HG03025 (cell line): ENCODE measurements around the gene PTEN.
"Not testable (repeated sequence)": the region's sequence is repeated elsewhere in the genome, so short reads cannot be mapped to it uniquely, and the experiment has no call there.

ENCODE experiments used
- ATAC-seq: cut with Tn5 transposase; IDR thresholded peaks from one replicate; pipeline ENCODE4 v1.9.1; 2021; ENCODE audit warnings: mild to moderate bottlenecking, moderate library complexity; ENCODE audit not compliant: unreplicated experiment, low FRiP score

Gene PTEN

DNA sequence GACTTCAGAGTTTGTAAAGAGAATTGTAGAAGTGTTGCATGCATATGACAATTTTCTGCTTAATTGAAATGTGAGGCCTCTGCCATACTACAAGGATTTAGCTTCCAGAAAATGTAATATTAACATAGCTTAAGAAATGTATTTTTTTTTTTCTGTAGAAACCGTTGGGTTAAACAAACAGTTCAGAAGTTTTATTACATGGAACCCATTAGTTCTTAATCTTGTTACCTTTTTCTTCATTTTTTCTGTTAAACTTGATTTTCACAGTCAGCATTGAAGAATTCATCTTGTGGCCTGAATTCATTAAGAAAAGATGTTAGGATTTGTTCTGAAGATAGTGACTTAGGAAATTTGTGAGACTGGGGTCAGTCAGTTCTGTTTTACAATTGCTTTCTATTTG, 4.9 kb downstream of the PTEN start:
- no peak for ATAC-seq

DNA sequence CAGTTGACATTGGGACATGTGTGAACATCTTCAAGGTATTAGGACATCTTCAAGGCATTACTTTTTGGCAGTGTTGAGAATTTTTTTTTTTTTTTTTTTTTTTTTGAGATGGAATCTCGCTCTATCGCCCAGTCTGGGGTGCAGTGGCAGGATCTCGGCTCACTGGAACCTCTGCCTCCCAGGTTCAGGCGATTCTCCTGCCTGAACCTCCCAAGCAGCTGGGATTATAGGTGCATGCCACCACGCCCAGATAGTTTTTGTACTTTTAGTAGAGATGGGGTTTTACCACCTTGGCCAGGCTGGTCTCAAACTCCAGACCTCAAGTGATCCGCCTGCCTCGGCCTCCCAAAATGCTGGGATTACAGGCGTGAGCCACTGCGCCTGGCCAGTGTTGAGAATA, 5.7 kb downstream of the PTEN start:
- not testable (repeated sequence) for ATAC-seq

DNA sequence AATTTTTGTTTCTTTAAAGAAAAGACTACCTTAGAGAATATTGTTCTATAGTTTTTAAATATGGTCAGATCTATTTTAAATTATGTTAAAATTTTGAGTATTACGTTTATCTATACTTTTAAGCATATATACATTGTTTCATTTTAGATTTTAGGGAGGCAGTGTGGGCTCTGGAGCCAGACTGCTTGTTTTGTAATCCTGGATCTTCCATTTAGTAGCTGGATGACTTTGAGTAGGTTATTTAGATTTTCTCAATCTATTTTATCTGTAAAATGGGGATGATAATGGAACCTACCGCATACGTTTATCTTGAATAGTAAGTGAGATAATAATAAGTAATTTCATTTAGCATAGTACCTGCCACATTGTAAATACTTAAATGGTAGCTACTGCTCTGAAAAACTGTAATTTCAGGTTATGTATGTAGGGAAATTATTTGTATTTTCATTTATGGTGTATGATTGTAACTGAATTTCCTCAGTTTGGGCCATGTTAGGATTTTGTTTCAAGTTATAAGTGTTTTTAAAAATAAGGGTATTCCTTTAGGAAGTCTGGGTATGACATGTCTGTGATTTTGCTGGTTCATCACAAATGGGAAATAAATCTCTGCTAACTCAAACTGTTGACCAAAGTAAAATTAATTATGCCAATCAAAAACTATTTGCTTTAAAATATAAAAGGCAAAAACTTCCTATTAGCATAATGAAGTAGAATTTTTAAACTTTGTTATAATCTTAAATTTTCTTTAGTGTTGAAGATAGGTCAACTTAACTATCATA, 6.5 kb downstream of the PTEN start:
- no peak for ATAC-seq

- no peak for ATAC-seq
Observed at GRCh38 chr10:87872828-87873227, 9.4 kb downstream of the PTEN start.

DNA sequence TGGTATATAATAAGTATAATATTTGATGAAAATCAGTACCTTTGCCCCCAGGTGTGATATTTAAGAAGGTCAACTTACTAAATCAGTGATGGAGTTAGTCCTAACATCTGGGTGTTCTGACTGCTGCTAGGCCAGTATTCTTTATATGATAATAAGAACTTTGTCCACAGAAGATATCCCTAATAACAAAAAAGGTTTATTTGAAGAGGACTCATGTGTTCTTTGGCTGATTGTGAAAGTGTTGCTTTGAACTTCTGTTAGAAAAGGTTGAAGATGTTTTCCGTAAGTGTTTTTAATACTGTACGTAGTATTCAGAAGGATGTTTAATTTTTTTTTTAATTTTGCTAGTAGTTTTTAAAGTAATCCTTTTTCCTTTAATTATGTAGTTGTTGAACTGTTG, 10.2 kb downstream of the PTEN start:
- ATAC-seq: no peak

DNA sequence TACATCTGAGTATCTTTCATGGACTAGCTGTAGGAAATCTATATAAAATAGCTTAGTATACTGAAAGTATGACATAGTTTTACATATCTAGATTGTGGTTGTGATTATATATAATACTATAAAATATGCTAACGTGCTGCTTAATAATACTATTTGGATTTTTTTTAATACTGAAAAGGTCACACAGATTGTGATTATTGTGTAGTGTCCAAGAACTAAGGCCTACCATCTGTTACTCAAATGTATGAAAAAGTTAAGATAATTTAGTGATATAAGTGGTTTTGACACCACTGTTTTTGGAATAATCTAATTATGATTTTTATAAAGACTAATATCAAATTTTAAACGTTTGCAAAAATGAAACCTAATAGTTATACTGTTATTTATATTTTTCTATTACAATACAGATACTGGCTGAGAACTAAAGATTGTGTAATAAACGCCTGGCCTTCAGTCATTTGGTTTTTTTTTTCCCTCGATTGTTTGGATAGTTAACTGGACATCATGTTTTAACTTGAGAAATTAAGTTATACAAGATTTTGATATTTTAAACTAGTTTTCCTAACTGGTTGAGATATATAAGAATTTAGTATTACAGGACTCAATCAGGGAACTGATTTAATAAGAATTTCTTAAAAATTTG, 12.6 kb downstream of the PTEN start:
- ATAC-seq: no peak

DNA sequence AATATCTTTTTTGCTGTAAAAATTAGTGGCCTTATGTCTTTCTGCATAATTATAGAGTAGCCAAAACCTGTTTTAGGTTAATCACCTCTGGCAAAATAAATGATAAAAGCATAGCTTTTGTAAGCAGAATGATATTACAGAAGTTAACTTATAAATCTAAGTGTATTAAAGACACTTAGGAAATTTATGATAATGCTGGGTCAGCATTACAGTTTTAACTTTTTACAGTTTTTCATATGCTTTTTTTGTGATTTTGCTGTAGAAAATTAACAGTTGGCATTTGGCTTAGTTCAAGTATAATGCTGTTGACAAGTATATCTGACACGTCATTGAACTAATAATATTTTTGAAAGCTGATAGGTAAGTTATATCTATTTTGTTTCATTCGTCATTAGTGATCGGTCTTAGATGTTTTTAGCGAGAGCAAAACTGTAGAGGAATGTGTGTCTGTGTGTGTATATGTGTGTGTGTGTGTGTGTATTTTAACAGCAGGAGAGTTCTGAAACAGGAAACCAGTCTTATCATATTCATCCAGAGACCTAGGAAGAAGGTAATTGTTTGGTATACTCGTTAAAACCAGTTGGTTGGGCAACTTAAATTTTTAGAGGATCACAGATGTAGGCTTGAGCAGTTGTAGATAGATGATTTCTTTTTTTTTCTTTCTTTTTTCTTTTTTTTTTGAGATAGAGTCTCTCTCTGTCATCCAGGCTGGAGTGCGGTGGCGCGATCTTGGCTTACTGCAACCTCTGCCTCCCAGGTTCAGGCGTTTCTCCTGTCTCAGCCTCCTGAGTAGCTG, 15.4 kb downstream of the PTEN start:
- ATAC-seq: no peak

- no peak for ATAC-seq
Observed at GRCh38 chr10:87880336-87880735, 16.9 kb downstream of the PTEN start.

GRCh38 chr10:87881373-87882059, 18.1 kb downstream of the PTEN start:
- not testable (repeated sequence) for ATAC-seq

GRCh38 chr10:87882555-87883294, 19.3 kb downstream of the PTEN start:
- ATAC-seq: no peak

DNA sequence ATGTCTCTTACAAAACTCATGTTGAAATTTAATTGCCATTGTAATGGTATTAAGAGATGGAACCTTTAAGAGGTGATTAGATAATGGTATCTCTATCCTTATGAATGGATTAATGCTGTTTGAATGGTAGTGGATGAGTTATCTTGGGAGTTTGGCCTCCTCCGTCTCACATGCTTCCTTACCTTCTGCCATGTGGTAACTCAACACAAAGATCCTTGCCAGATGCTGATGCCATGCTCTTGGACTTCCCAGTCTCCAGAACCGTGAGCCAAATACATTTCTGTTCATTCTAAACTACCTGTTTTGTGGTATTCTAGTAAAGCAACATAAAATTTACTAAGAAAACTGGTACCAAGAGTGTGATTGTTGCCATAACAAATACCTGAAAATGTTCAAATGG, 23.2 kb downstream of the PTEN start:
- ATAC-seq: no peak

DNA sequence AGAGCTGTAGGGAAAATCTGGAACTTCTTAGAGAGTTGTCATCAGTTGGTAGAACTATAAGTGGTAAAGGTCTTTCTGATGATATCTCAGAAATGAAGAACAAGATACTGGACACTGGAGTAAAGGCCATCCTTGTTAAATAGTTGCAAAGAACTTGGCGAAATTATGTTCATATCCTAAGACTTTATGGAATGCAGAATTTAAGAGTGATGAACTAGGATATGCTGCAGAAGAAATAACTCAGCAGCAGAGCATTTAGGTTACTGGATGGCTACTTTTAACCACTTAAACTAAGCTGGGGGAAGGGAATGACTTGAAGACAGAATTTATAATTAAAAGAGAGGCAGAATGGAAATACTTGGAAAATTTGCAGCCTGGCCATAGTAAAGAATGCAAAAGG, 23.7 kb downstream of the PTEN start:
- no peak for ATAC-seq

DNA sequence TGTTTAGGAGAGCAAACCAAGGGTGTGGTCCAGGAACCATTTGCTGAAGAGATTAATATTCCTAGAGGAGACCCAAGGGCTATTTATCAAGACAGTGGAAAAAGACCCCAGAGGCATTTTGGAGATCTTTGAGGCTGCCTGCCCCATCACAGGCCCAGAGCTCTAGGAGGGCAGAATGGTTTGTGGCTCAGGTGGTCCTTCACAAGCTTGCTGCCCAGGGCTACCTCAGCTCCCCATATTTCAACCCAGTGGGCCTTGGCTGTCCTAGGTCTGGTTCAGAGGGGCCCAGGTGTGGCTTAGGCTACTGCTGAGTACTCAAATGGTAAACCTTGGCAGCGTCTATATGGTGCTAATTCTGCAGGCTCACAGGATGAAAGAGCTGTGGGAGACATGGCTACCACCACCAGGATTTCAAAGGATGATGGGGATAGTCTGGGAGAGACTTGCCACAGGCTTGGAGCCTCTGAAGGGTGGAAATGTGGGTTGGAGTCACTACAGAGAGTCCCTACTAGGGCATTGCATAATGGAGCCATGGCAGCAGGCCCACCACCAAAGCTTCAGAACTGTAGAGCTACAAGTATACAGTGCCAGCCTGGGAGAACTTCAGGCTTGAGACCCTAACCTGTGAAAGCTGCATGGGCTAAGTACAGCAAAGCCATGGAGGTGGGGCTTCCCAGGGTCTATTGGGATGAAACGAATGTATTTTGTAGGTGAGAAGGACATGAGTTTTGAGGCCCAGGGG, 24.3 kb downstream of the PTEN start:
- no peak for ATAC-seq

GRCh38 chr10:87895430-87895829, 32.0 kb downstream of the PTEN start:
- no peak for ATAC-seq

DNA sequence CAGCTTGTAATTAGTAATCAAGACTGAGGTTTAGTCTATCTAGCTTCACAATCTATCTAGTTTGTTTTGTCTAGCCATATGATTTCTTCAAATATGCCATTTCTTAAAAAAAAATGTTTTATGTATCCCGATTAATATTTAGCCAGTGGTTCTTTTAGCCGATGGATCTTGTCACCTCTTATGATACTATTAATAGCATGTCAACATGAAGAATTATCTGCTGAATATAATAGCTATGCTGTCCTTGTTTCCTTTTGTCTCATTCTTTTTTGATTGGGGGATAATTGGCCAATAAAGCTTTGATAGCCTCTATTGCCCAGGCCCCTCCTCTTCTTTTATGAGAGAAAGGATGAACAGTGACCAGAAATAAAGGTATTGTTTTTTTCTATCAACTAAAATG, 32.8 kb downstream of the PTEN start:
- no peak for ATAC-seq

GRCh38 chr10:87897957-87898356, 34.5 kb downstream of the PTEN start:
- not testable (repeated sequence) for ATAC-seq

GRCh38 chr10:87903396-87903795, 40.0 kb downstream of the PTEN start:
- ATAC-seq: not testable (repeated sequence)

- ATAC-seq: no peak
Observed at GRCh38 chr10:87913156-87913921, 49.9 kb downstream of the PTEN start.

GRCh38 chr10:87915406-87915805, 52.0 kb downstream of the PTEN start:
- no peak for ATAC-seq
